Natural killer cell treated with Interleukin-12 subunit alpha and Interleukin-12 subunit beta and Interleukin-15 and Interleukin-18, amount 100 ng/mL, for 72 hours (primary cell): ENCODE data around the gene TMEM40. TPM values are rescaled to one million over a fixed set of nuclear protein-coding genes. Genes with fewer than 3 reads are reported as not detected.
"Not testable (repeated sequence)": the region's sequence is repeated elsewhere in the genome, so short reads cannot be mapped to it uniquely, and the experiment has no call there.

Experiments
- ATAC-seq, 2 donors: fragments of 150-1000 bp; cut with Tn5 transposase in 1 of 2; sonication (Bioruptor Pico), chemical (Tn5 transposase) in 1 of 2; 2 replicates each; pipeline ENCODE4 v1.10.0; 2021
- DNase-seq: peaks from one replicate; pipeline ENCODE4 v3.0.0; 2022; ENCODE audit warnings: low spot score
- H3K27ac Mint-ChIP-seq, 2 donors: 1 replicate in 1 of 2; 2 replicates in 1 of 2; pipeline ENCODE4 v1.8.0; 2022; ENCODE audit warnings: mixed read lengths in 2 of 2, mild to moderate bottlenecking in 1 of 2, moderate library complexity in 1 of 2
- H3K27me3 Mint-ChIP-seq, 2 donors: 1 replicate in 1 of 2; 2 replicates in 1 of 2; pipeline ENCODE4 v1.8.0; 2022; ENCODE audit warnings: mixed read lengths in 2 of 2
- H3K36me3 Mint-ChIP-seq: one replicate; pipeline ENCODE4 v1.8.0; 2022; ENCODE audit warnings: mixed read lengths
- H3K4me1 Mint-ChIP-seq, 2 donors: 1 replicate in 1 of 2; 2 replicates in 1 of 2; pipeline ENCODE4 v1.8.0; 2022; ENCODE audit warnings: low read depth in 2 of 2, mixed read lengths in 2 of 2, mild to moderate bottlenecking in 1 of 2
- H3K4me3 Mint-ChIP-seq: one replicate; pipeline ENCODE4 v1.8.0; 2022; ENCODE audit warnings: mixed read lengths
- H3K9me3 Mint-ChIP-seq: 2 replicates; pipeline ENCODE4 v1.8.0; 2022; ENCODE audit warnings: mixed read lengths
- total RNA-seq, 2 donors: library from RNA; stranded (reverse); gene quantifications; one replicate each; pipeline ENCODE4 v1.2.3, GENCODE V29; 2022

The TMEM40 gene
- total RNA-seq, 2 donors from 2014 or later: not detected

- H3K4me3 Mint-ChIP-seq: no peak overlapping the region
- H3K9me3 Mint-ChIP-seq: no peaks in the 10 kb centered on the region
These were observed 32.4 kb upstream of the TMEM40 start for GRCh38 chr3:12791430-12791829.

GRCh38 chr3:12787967-12788690 lies 29.1 kb upstream of the TMEM40 start:
- DNase-seq, H3K9me3 Mint-ChIP-seq, H3K36me3 Mint-ChIP-seq, H3K4me3 Mint-ChIP-seq, H3K27ac Mint-ChIP-seq, ATAC-seq, H3K4me1 Mint-ChIP-seq: not testable (repeated sequence)
- peaks cover 20 to 27% of the 10 kb centered on the region in 2 donors for H3K27me3 Mint-ChIP-seq

More at GRCh38 chr3:12791430-12791829, 32.4 kb upstream of the TMEM40 start:
- Mint-ChIP-seq H3K27ac (no peak overlapping the region), H3K4me1 (peaks cover 0 to 3% of the 10 kb centered on the region in 2 donors), H3K27me3 (peaks cover 13 to 14% of the 10 kb centered on the region in 2 donors), H3K36me3 (no peaks in the 10 kb centered on the region)
- no peak for ATAC-seq
- no peak for DNase-seq

GRCh38 chr3:12787346-12787745 lies 28.3 kb upstream of the TMEM40 start:
- not testable (repeated sequence) for H3K27ac Mint-ChIP-seq, H3K4me3 Mint-ChIP-seq, H3K9me3 Mint-ChIP-seq, DNase-seq, H3K36me3 Mint-ChIP-seq, H3K4me1 Mint-ChIP-seq, ATAC-seq
- peaks cover 27 to 35% of the 10 kb centered on the region in 2 donors for H3K27me3 Mint-ChIP-seq

GRCh38 chr3:12785096-12785495 lies 26.0 kb upstream of the TMEM40 start:
- Mint-ChIP-seq H3K27me3 (peaks cover 30 to 42% of the 10 kb centered on the region in 2 donors), H3K27ac (no peak overlapping the region), H3K9me3 (no peaks in the 10 kb centered on the region), H3K36me3 (no peaks in the 10 kb centered on the region), H3K4me3 (no peak overlapping the region), H3K4me1 (no peaks in the 10 kb centered on the region)
- DNase-seq: no peak
- ATAC-seq: no peak

GRCh38 chr3:12782172-12782815 lies 23.2 kb upstream of the TMEM40 start:
- no peak for ATAC-seq
- Mint-ChIP-seq H3K27ac (no peak overlapping the region), H3K36me3 (no peaks in the 10 kb centered on the region), H3K4me3 (no peak overlapping the region), H3K9me3 (no peaks in the 10 kb centered on the region), H3K4me1 (no peaks in the 10 kb centered on the region), H3K27me3 (peaks cover 30 to 36% of the 10 kb centered on the region in 2 donors)
- DNase-seq: no peak

GRCh38 chr3:12780751-12781150 lies 21.7 kb upstream of the TMEM40 start:
- no peaks in the 10 kb centered on the region for H3K4me1 Mint-ChIP-seq
- H3K4me3 Mint-ChIP-seq: no peak overlapping the region
- no peaks in the 10 kb centered on the region for H3K36me3 Mint-ChIP-seq
- H3K9me3 Mint-ChIP-seq: no peaks in the 10 kb centered on the region
- no peak overlapping the region for H3K27ac Mint-ChIP-seq
- H3K27me3 Mint-ChIP-seq: peaks cover 25 to 37% of the 10 kb centered on the region in 2 donors
- ATAC-seq (no peak), DNase-seq (no peak)

GRCh38 chr3:12777171-12777570 lies 18.1 kb upstream of the TMEM40 start:
- no peak overlapping the region for H3K4me3 Mint-ChIP-seq
- ATAC-seq (no peak), DNase-seq (no peak)
- no peaks in the 10 kb centered on the region for H3K4me1 Mint-ChIP-seq
- no peak overlapping the region for H3K27ac Mint-ChIP-seq
- H3K27me3 Mint-ChIP-seq: peaks cover 17 to 34% of the 10 kb centered on the region in 2 donors
- H3K36me3 Mint-ChIP-seq: no peaks in the 10 kb centered on the region
- no peaks in the 10 kb centered on the region for H3K9me3 Mint-ChIP-seq

GRCh38 chr3:12775970-12776369 lies 16.9 kb upstream of the TMEM40 start:
- DNase-seq, ATAC-seq, H3K27ac Mint-ChIP-seq, H3K9me3 Mint-ChIP-seq, H3K4me1 Mint-ChIP-seq, H3K36me3 Mint-ChIP-seq, H3K4me3 Mint-ChIP-seq: not testable (repeated sequence)
- peaks cover 17 to 40% of the 10 kb centered on the region in 2 donors for H3K27me3 Mint-ChIP-seq

GRCh38 chr3:12775226-12775625 lies 16.2 kb upstream of the TMEM40 start:
- no peak overlapping the region for H3K4me3 Mint-ChIP-seq
- H3K36me3 Mint-ChIP-seq: no peaks in the 10 kb centered on the region
- ATAC-seq (no peak), DNase-seq (no peak)
- H3K9me3 Mint-ChIP-seq: no peaks in the 10 kb centered on the region
- H3K27me3 Mint-ChIP-seq: peaks cover 17 to 34% of the 10 kb centered on the region in 2 donors
- no peak overlapping the region for H3K27ac Mint-ChIP-seq
- H3K4me1 Mint-ChIP-seq: no peaks in the 10 kb centered on the region

- no peaks in the 10 kb centered on the region for H3K4me1 Mint-ChIP-seq
- no peak overlapping the region for H3K27ac Mint-ChIP-seq
These were observed 15.6 kb upstream of the TMEM40 start for GRCh38 chr3:12774619-12775018.

GRCh38 chr3:12773710-12774086 lies 14.6 kb upstream of the TMEM40 start:
- DNase-seq (no peak), ATAC-seq (no peak)
- Mint-ChIP-seq H3K27me3 (peaks cover 15 to 33% of the 10 kb centered on the region in 2 donors), H3K36me3 (no peaks in the 10 kb centered on the region), H3K27ac (no peak overlapping the region), H3K4me1 (no peaks in the 10 kb centered on the region), H3K4me3 (no peak overlapping the region), H3K9me3 (no peaks in the 10 kb centered on the region)

More at GRCh38 chr3:12774619-12775018, 15.6 kb upstream of the TMEM40 start:
- no peak for DNase-seq
- no peak overlapping the region for H3K4me3 Mint-ChIP-seq
- ATAC-seq: no peak
- H3K36me3 Mint-ChIP-seq: no peaks in the 10 kb centered on the region
- peaks cover 17 to 33% of the 10 kb centered on the region in 2 donors for H3K27me3 Mint-ChIP-seq
- H3K9me3 Mint-ChIP-seq: no peaks in the 10 kb centered on the region

GRCh38 chr3:12773030-12773709 lies 14.1 kb upstream of the TMEM40 start:
- DNase-seq (no peak), ATAC-seq (no peak)
- no peaks in the 10 kb centered on the region for H3K36me3 Mint-ChIP-seq
- no peaks in the 10 kb centered on the region for H3K4me1 Mint-ChIP-seq
- H3K9me3 Mint-ChIP-seq: no peaks in the 10 kb centered on the region
- H3K27me3 Mint-ChIP-seq: peaks cover 15 to 33% of the 10 kb centered on the region in 2 donors
- H3K4me3 Mint-ChIP-seq: no peak overlapping the region
- H3K27ac Mint-ChIP-seq: no peak overlapping the region

- DNase-seq (no peak), ATAC-seq (no peak)
- no peaks in the 10 kb centered on the region for H3K4me1 Mint-ChIP-seq
- H3K4me3 Mint-ChIP-seq: no peak overlapping the region
- H3K36me3 Mint-ChIP-seq: no peaks in the 10 kb centered on the region
- no peaks in the 10 kb centered on the region for H3K9me3 Mint-ChIP-seq
- peaks cover 15 to 33% of the 10 kb centered on the region in 2 donors for H3K27me3 Mint-ChIP-seq
- H3K27ac Mint-ChIP-seq: no peak overlapping the region
These were observed 13.4 kb upstream of the TMEM40 start for GRCh38 chr3:12772462-12772861.

GRCh38 chr3:12771236-12771635 lies 12.2 kb upstream of the TMEM40 start:
- no peak overlapping the region for H3K27ac Mint-ChIP-seq
- no peaks in the 10 kb centered on the region for H3K9me3 Mint-ChIP-seq
- DNase-seq (no peak), ATAC-seq (no peak)
- peaks cover 17 to 28% of the 10 kb centered on the region in 2 donors for H3K27me3 Mint-ChIP-seq
- no peaks in the 10 kb centered on the region for H3K4me1 Mint-ChIP-seq
- H3K4me3 Mint-ChIP-seq: no peak overlapping the region
- no peaks in the 10 kb centered on the region for H3K36me3 Mint-ChIP-seq
